ENCODE data around the gene ADISSP. TPM values are rescaled to one million over a fixed set of nuclear protein-coding genes. Genes with fewer than 3 reads are reported as not detected.

The ADISSP gene
- total RNA-seq, 1 donor from 2014 or later = 24.3 TPM

- H3K27me3 Mint-ChIP-seq (ENCODE audit: unreplicated experiment) = peaks cover 2% of the 10 kb centered on the region
- peaks cover 8% of the 10 kb centered on the region for H3K4me1 Mint-ChIP-seq (ENCODE audit: unreplicated experiment)
- DNase-seq (ENCODE audit: extremely low spot score, unreplicated experiment) = no peak
- H3K27ac Mint-ChIP-seq (ENCODE audit: unreplicated experiment) = no peak overlapping the region
- no peaks in the 10 kb centered on the region for H3K9me3 Mint-ChIP-seq (ENCODE audit: unreplicated experiment)
- TF ChIP-seq CTCF (IDR thresholded peaks at IDR 0.05) = no peak
- H3K4me3 Mint-ChIP-seq (ENCODE audit: unreplicated experiment) = peak overlapping the region; percentile 58
- H3K36me3 Mint-ChIP-seq (ENCODE audit: unreplicated experiment) = no peaks in the 10 kb centered on the region
Measured at GRCh38 chr20:3751675-3752385, 15.7 kb downstream of the ADISSP start.

- peaks cover 2% of the 10 kb centered on the region for H3K27me3 Mint-ChIP-seq (ENCODE audit: unreplicated experiment)
- H3K4me1 Mint-ChIP-seq (ENCODE audit: unreplicated experiment) = peaks cover 8% of the 10 kb centered on the region
- H3K4me3 Mint-ChIP-seq (ENCODE audit: unreplicated experiment) = peak overlapping the region; percentile 18
Measured at GRCh38 chr20:3751305-3751674, 16.3 kb downstream of the ADISSP start.

GRCh38 chr20:3749689-3750531 lies 17.6 kb downstream of the ADISSP start:
- no peak for DNase-seq (ENCODE audit: extremely low spot score, unreplicated experiment)
- Mint-ChIP-seq H3K27ac (ENCODE audit: unreplicated experiment) (no peak overlapping the region), H3K4me3 (ENCODE audit: unreplicated experiment) (peak overlapping the region; percentile 44), H3K4me1 (ENCODE audit: unreplicated experiment) (peaks cover 9% of the 10 kb centered on the region), H3K9me3 (ENCODE audit: unreplicated experiment) (no peaks in the 10 kb centered on the region), H3K27me3 (ENCODE audit: unreplicated experiment) (peaks cover 7% of the 10 kb centered on the region), H3K36me3 (ENCODE audit: unreplicated experiment) (no peaks in the 10 kb centered on the region)
- TF ChIP-seq CTCF (IDR thresholded peaks at IDR 0.05) = peak; percentile 82

More at GRCh38 chr20:3751305-3751674, 16.3 kb downstream of the ADISSP start:
- no peak for DNase-seq (ENCODE audit: extremely low spot score, unreplicated experiment)
- TF ChIP-seq CTCF (IDR thresholded peaks at IDR 0.05) = no peak
- no peak overlapping the region for H3K27ac Mint-ChIP-seq (ENCODE audit: unreplicated experiment)
- no peaks in the 10 kb centered on the region for H3K36me3 Mint-ChIP-seq (ENCODE audit: unreplicated experiment)
- H3K9me3 Mint-ChIP-seq (ENCODE audit: unreplicated experiment) = no peaks in the 10 kb centered on the region

- peaks cover 14% of the 10 kb centered on the region for H3K27me3 Mint-ChIP-seq (ENCODE audit: unreplicated experiment)
- peaks cover 12% of the 10 kb centered on the region for H3K4me1 Mint-ChIP-seq (ENCODE audit: unreplicated experiment)
- no peaks in the 10 kb centered on the region for H3K9me3 Mint-ChIP-seq (ENCODE audit: unreplicated experiment)
- H3K4me3 Mint-ChIP-seq (ENCODE audit: unreplicated experiment) = no peak overlapping the region
- no peaks in the 10 kb centered on the region for H3K36me3 Mint-ChIP-seq (ENCODE audit: unreplicated experiment)
- TF ChIP-seq CTCF (IDR thresholded peaks at IDR 0.05) = no peak
- no peak overlapping the region for H3K27ac Mint-ChIP-seq (ENCODE audit: unreplicated experiment)
- DNase-seq (ENCODE audit: extremely low spot score, unreplicated experiment) = no peak
Measured at GRCh38 chr20:3749087-3749688, 18.4 kb downstream of the ADISSP start.

GRCh38 chr20:3748073-3748472 lies 19.5 kb downstream of the ADISSP start:
- Mint-ChIP-seq H3K4me1 (ENCODE audit: unreplicated experiment) (peaks cover 12% of the 10 kb centered on the region), H3K36me3 (ENCODE audit: unreplicated experiment) (no peaks in the 10 kb centered on the region), H3K4me3 (ENCODE audit: unreplicated experiment) (no peak overlapping the region), H3K9me3 (ENCODE audit: unreplicated experiment) (no peaks in the 10 kb centered on the region), H3K27me3 (ENCODE audit: unreplicated experiment) (peaks cover 15% of the 10 kb centered on the region), H3K27ac (ENCODE audit: unreplicated experiment) (no peak overlapping the region)
- no peak for TF ChIP-seq CTCF (IDR thresholded peaks at IDR 0.05)
- no peak for DNase-seq (ENCODE audit: extremely low spot score, unreplicated experiment)
